ENCODE results near the gene ACTR1B.

DNA sequence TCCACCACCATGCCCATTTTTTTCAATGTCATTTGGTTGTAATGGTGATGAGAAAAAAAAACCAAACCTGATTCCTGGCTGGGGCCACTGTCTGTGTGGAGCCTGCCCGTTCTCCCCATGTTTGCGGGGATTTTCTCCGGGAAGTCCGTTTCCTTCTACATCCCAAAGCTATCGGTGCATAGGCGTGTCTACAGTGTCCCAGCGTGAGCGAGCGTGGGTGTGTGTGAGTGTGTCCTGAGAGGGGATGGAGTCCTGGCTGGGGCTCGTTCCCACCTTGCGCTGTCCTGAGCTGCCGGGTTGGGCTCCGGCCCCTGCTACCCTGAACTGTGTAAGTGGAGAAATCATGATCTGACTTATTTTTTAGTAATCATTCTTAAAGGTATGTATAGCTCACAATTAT lies 42.3 kb upstream of the ACTR1B start:
- TF ChIP-seq, protein P1, sequence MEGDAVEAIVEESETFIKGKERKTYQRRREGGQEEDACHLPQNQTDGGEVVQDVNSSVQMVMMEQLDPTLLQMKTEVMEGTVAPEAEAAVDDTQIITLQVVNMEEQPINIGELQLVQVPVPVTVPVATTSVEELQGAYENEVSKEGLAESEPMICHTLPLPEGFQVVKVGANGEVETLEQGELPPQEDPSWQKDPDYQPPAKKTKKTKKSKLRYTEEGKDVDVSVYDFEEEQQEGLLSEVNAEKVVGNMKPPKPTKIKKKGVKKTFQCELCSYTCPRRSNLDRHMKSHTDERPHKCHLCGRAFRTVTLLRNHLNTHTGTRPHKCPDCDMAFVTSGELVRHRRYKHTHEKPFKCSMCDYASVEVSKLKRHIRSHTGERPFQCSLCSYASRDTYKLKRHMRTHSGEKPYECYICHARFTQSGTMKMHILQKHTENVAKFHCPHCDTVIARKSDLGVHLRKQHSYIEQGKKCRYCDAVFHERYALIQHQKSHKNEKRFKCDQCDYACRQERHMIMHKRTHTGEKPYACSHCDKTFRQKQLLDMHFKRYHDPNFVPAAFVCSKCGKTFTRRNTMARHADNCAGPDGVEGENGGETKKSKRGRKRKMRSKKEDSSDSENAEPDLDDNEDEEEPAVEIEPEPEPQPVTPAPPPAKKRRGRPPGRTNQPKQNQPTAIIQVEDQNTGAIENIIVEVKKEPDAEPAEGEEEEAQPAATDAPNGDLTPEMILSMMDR (conservative IDR thresholded peaks at IDR 0.05; ENCODE audit: low read length) = no peak
- no peak for TF ChIP-seq EZH2phosphoT487 (IDR thresholded peaks at IDR 0.05; ENCODE audit: borderline replicate concordance)

Data from Loucy (cell line).